Adrenal gland (tissue), 12 donors: ENCODE data around the gene ITPR1. TPM values are rescaled to one million over a fixed set of nuclear protein-coding genes. Genes with fewer than 3 reads are reported as not detected.

ENCODE experiments used
- DNase-seq, 7 donors: peaks; one replicate each; pipeline ENCODE4 v3.0.0-alpha.2; 2019 to 2020
- H3K27ac ChIP-seq, 5 donors: fragments of 200-600 bp; sonication (generic) in 4 of 5; 1 replicate in 3 of 5; 2 replicates in 2 of 5; pipeline versions ENCODE4 v1.5.1 to v1.8.0; 2016 to 2020; ENCODE audit warnings: mild to moderate bottlenecking in 1 of 5
- H3K27me3 ChIP-seq: fragments of 200-600 bp; 2 replicates; pipeline ENCODE4 v1.8.0; 2021
- H3K36me3 ChIP-seq, 2 donors: fragments of 200-600 bp; replicated peaks in 1 of 2; 1 replicate in 1 of 2; 2 replicates in 1 of 2; pipeline versions ENCODE4 v1.5.1 to v1.8.0; 2018 to 2022
- H3K4me1 ChIP-seq, 2 donors: fragments of 200-600 bp; replicated peaks in 1 of 2; 1 replicate in 1 of 2; 2 replicates in 1 of 2; pipeline versions ENCODE4 v1.5.1 to v1.8.0; 2018 to 2021
- H3K4me3 ChIP-seq, 4 donors: fragments of 200-600 bp; sonication (generic) in 3 of 4; one replicate each; pipeline ENCODE4 v1.5.1; 2016 to 2018
- H3K9me3 ChIP-seq, 3 donors: fragments of 200-600 bp; sonication (generic) in 1 of 3; replicated peaks in 1 of 3; 1 replicate in 2 of 3; 2 replicates in 1 of 3; pipeline versions ENCODE4 v1.5.1 to v1.8.0; 2016 to 2021
- CTCF ChIP-seq, 6 experiments: fragments of 450-650 bp in 4 of 6; fragments of 200-600 bp in 2 of 6; sonication (generic) in 1 of 6; IDR thresholded peaks; 1 replicate in 5 of 6; 2 replicates in 1 of 6; pipeline versions ENCODE4 v1.5.1 to v1.8.0; 2016 to 2021; ENCODE audit warnings: antibody characterized with exemption in 6 of 6, mild to moderate bottlenecking in 2 of 6, moderate library complexity in 1 of 6
- POLR2A ChIP-seq, 2 donors: fragments of 450-650 bp; IDR thresholded peaks; one replicate each; pipeline ENCODE4 v1.6.1; 2017; ENCODE audit warnings: antibody characterized with exemption in 2 of 2, mild to moderate bottlenecking in 2 of 2, moderate library complexity in 1 of 2
- WGBS, 4 donors: extraction: QIAGEN DNeasy Blood & Tissue Kit in 2 of 4; methylation state at CpG; one replicate each; pipeline versions ENCODE4 v1.1.5 to v1.1.7; 2013 to 2017; 5-methylcytosine and 5-hydroxymethylcytosine counted together
- intact Hi-C, 2 donors: fragments of 100-400 bp; cut with DNase I; formaldehyde crosslinking; loops; one replicate each; pipeline versions ENCODE4 v1.14.1 to v1.15.0; 2022 to 2023
- polyA plus RNA-seq, 3 donors: library from polyadenylated mRNA; stranded (reverse); fragments of 200-250 nt in 2 of 3; fragments of 350-450 nt in 1 of 3; fragmentation: Illumina TruSeq in 1 of 3; extraction: RNeasy Lipid Tissue Mini Kit (QIAGEN cat#74804) in 1 of 3; gene quantifications; one replicate each; pipeline ENCODE4 v1.2.3, GENCODE V29; 2013 to 2014
- total RNA-seq, 9 donors: library from RNA; depleted of rRNA in 4 of 9; stranded (reverse); fragments of >200 nt in 4 of 9; fragments of 120-200 nt in 1 of 9; fragmentation: NEBNext Ultra II Directional in 1 of 9; extraction: Animal tissue kit (Norgen Biotek cat#: 25700) in 1 of 9; gene quantifications; one replicate each; pipeline versions ENCODE4 v1.1.0 to v1.2.4, GENCODE V29; 2013 to 2023
- donor health status: healthy with polysubstance abuse.
- donor health status: Bipolar disorder and iron deficiency.
- donor health status: DM: yes; HTN: yes; CAD: no.
- donor health status: DM: no; HTN: no; CAD: no.
- donor health status: DM: no; HTN: no; CAD: no.
- donor health status: DM: yes; HTN: yes; CAD: no.

Gene ITPR1
- total and polyA plus RNA-seq, 12 donors, result 21.6 to 198 (median 76.6) TPM

- H3K4me1 ChIP-seq, result no peaks in the 10 kb centered on the region
- H3K9me3 ChIP-seq, result no peaks in the 10 kb centered on the region
- DNase-seq, result no peak
- TF ChIP-seq POLR2A (IDR thresholded peaks at IDR 0.05) (no peak), CTCF (IDR thresholded peaks at IDR 0.05) (no peak)
- no peak overlapping the region for H3K27ac ChIP-seq
- intact Hi-C loops, result no loop called here
- H3K4me3 ChIP-seq, result no peak overlapping the region
- peaks cover 0 to 8% of the 10 kb centered on the region in 2 donors for H3K36me3 ChIP-seq
- no peaks in the 10 kb centered on the region for H3K27me3 ChIP-seq
- WGBS, 4 donors, result 96 to 98% (median 97%) methylated on average over 7 of the region's 7 CpGs
These were observed 302.8 kb downstream of the ITPR1 start for GRCh38 chr3:4795905-4796304.

GRCh38 chr3:4797201-4797705 lies 304.1 kb downstream of the ITPR1 start:
- Histone ChIP-seq H3K9me3 (no peaks in the 10 kb centered on the region), H3K4me1 (no peaks in the 10 kb centered on the region), H3K36me3 (peaks cover 0 to 2% of the 10 kb centered on the region in 2 donors), H3K27ac (no peak overlapping the region), H3K4me3 (no peak overlapping the region), H3K27me3 (no peaks in the 10 kb centered on the region)
- intact Hi-C loops, result no loop called here
- DNase-seq, result no peak
- WGBS, 4 donors, result 98 to 100% (median 99%) methylated on average over 4 of the region's 4 CpGs
- no peak for TF ChIP-seq CTCF (IDR thresholded peaks at IDR 0.05)
- TF ChIP-seq POLR2A (IDR thresholded peaks at IDR 0.05), result no peak

- no peaks in the 10 kb centered on the region for H3K9me3 ChIP-seq
- no peaks in the 10 kb centered on the region for H3K27me3 ChIP-seq
- no peak overlapping the region for H3K27ac ChIP-seq
- intact Hi-C loops, result no loop called here
- TF ChIP-seq POLR2A (IDR thresholded peaks at IDR 0.05) (no peak), CTCF (IDR thresholded peaks at IDR 0.05) (no peak)
- DNase-seq, result no peak
- WGBS, 4 donors, result 87 to 93% (median 91%) methylated on average over 14 of the region's 14 CpGs
- H3K4me3 ChIP-seq, result no peak overlapping the region
- H3K36me3 ChIP-seq, result peaks cover 0 to 6% of the 10 kb centered on the region in 2 donors
- H3K4me1 ChIP-seq, result no peaks in the 10 kb centered on the region
These were observed 306.4 kb downstream of the ITPR1 start for GRCh38 chr3:4799266-4800256.

- Histone ChIP-seq H3K4me3 (no peak overlapping the region), H3K27me3 (no peaks in the 10 kb centered on the region), H3K9me3 (no peaks in the 10 kb centered on the region), H3K36me3 (peaks cover 0 to 6% of the 10 kb centered on the region in 2 donors), H3K4me1 (no peaks in the 10 kb centered on the region), H3K27ac (no peak overlapping the region)
- TF ChIP-seq POLR2A (IDR thresholded peaks at IDR 0.05) (no peak), CTCF (IDR thresholded peaks at IDR 0.05) (no peak)
- 88 to 91% (median 90%) methylated on average over 4 of the region's 4 CpGs for WGBS, 4 donors
- intact Hi-C loops, result no loop called here
- no peak for DNase-seq
These were observed 307.4 kb downstream of the ITPR1 start for GRCh38 chr3:4800595-4800994.
